Measurements from ENCODE around the gene FNTB.
"Not testable (repeated sequence)": the region's sequence is repeated elsewhere in the genome, so short reads cannot be mapped to it uniquely, and the experiment has no call there.

FNTB gene

DNA sequence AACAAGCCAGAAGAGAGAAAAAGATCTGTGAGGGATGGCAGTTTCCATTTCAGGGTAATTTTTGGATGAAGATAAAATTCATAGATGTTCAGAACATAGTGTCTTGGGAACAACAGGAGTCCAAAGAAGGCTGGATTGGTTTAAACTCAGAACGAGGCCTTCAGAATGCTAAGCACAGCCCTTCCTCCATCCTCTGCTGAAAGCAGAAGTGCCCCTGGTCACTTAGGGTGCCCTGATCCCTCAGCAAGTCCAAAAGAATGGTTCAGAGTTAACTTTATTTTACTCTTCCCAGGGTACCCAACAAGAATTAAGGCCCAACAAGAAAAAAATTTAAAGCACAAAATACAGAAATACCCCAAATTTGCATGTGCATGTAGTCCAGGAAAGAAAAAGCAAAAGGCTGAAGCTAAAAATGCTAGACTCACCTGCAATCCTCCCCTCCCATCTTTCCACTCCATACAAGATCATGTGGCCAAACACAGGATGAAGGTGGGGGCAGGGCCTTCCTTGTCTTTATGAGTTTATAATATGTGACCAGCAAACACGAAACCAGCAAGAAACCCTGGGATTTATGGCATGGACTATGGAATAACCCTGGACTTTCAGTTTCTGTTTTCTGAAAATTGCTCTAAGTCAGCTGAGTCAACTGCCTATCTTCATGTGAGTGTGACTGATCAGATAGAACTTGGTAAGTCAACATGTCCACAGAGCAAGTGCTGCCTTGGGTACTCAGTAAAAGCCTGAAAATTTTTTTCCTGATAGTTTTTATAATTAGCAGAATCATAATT is 94.5 kb downstream of the FNTB start:
- no peak for DNase-seq (ENCODE audit: low read depth in 1 of 2, low spot score in 1 of 2)

GRCh38 chr14:65082930-65083329 is 96.2 kb downstream of the FNTB start:
- DNase-seq (ENCODE audit: low read depth in 1 of 2, low spot score in 1 of 2) = no peak

GRCh38 chr14:65084554-65085505 is 98.1 kb downstream of the FNTB start:
- DNase-seq (ENCODE audit: low read depth in 1 of 2, low spot score in 1 of 2) = no peak

GRCh38 chr14:65086686-65087085 is 100.0 kb downstream of the FNTB start:
- not testable (repeated sequence) for DNase-seq (ENCODE audit: low read depth in 1 of 2, low spot score in 1 of 2)

- DNase-seq (ENCODE audit: low read depth in 1 of 2, low spot score in 1 of 2) = not testable (repeated sequence)
Observed at GRCh38 chr14:65087835-65088234, 101.1 kb downstream of the FNTB start.

GRCh38 chr14:65092349-65092748 is 105.7 kb downstream of the FNTB start:
- no peak for DNase-seq (ENCODE audit: low read depth in 1 of 2, low spot score in 1 of 2)

DNA sequence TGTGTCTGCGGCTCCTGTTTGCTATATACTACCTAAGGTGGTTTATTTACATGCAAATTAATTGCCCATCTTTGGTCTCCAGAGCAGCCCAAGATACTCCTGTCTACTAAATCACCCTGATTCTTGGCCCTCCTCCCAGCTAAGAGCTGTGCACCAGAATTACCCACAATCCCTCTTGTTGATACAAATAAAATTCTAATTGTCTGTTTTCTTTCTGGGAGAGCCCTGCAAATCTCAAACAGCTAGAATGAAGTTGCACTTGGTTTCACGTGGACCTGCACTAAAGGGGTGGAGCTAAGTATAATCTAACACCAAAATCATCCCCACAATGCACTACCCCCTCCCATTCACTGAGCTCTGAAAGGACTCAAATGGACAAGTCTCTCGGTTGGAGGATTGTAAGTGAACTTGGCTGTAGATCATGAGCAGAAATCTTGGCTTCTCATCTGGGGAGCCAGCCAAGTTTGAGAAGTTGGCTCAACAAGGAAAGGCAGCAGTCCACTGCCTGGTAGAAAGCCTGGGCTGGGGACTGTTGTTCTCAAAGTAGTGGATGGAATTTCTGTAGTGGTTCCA is 109.0 kb downstream of the FNTB start:
- no peak for DNase-seq (ENCODE audit: low read depth in 1 of 2, low spot score in 1 of 2)

DNA sequence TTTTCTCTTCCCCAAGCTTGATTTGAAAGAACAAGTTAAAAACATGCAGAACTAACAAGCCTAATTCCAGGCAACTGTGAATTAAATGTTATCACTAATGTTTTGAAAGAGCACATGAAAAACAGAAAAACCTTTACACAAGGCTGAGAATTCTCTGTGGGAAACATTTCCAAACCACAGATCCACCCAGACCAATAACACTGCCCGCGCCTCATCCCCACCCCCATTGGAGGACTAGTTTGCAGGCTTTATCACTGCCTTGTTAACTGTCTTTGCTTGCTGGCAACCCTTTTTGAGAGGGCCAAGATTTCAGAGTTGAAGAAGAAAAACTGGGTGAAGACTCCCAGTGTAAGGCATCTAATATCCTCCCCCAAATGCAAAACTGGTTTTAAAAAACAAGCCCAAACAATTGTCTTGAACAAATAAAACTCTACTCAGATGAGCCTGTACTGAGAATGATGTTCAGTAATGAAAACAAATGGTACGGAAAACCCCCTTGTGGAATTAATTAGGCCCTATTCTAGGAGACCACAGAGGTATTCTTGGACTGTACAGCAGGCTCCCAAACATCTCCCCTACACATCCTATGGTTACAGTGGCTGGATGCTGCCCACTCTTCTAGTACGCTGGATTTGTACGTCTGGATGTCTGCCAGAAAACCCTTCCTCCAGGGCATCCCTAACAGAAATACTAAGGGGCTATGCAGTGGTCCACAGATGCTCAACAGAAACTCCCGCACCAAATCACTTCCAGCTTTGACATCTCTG is 109.8 kb downstream of the FNTB start:
- DNase-seq (ENCODE audit: low read depth in 1 of 2, low spot score in 1 of 2) = no peak

- no peak for DNase-seq (ENCODE audit: low read depth in 1 of 2, low spot score in 1 of 2)
Observed at GRCh38 chr14:65098586-65098985, 111.9 kb downstream of the FNTB start.

- DNase-seq (ENCODE audit: low read depth in 1 of 2, low spot score in 1 of 2) = no peak
Observed at GRCh38 chr14:65100922-65101541, 114.3 kb downstream of the FNTB start.

GRCh38 chr14:65101631-65102440 is 115.1 kb downstream of the FNTB start:
- DNase-seq (ENCODE audit: low read depth in 1 of 2, low spot score in 1 of 2) = peak; percentile 25 to 39

- DNase-seq (ENCODE audit: low read depth in 1 of 2, low spot score in 1 of 2) = peak; percentile 97 to 98
Observed at GRCh38 chr14:65102441-65103149, 115.9 kb downstream of the FNTB start, which contains the start of gene MAX. Gene MAX (minus strand): TSS chr14:65102517. CDS start chr14:65102339, 178 bp downstream.

DNA sequence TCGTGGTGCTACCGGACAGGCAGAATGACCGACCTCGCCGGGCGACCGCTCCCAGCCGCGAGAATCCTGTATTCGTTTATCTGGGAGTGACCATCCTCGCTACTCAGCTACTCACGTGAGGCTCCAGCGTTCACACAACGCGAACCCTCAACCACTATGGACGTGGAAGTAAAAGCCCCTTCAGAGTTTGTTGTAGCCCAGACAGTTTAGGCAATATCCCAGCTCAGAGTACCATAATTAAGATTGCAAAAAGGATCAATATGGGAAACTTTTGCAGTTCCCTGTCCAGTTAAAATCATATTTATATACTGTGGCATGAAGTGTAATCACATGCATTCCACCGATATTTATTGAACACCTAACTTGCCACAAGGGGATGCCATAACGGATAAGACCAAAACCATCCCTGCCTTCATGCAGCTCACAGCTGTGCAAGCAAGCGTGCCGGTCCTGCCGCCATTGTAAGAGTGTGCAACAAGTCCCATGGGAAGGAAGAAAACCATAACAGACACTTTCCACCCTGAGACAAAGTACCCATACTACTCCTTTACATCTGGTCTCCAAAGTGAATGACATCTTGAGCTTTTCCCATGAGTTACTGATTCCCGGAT is 116.6 kb downstream of the FNTB start:
- DNase-seq (ENCODE audit: low read depth in 1 of 2, low spot score in 1 of 2) = no peak

DNA sequence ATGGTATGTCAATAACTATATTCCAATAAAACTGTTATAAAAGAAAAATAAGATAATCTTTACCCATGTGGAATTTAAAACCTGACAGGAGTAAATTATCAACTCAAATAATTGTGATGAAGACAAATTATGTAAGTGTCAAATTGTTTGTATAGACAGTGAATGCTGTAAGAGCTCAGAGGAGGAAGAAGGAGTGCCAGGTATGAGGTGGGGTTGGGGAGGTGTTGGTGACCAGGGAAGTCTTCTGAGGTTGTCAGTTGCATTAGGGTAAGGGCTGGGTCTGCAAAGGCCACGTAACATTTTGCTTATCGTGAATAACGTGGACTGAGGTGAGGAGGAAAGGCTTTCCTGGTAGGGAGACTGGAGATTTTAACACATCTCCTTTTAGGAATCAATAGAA is 118.1 kb downstream of the FNTB start:
- no peak for DNase-seq (ENCODE audit: low read depth in 1 of 2, low spot score in 1 of 2)

DNA sequence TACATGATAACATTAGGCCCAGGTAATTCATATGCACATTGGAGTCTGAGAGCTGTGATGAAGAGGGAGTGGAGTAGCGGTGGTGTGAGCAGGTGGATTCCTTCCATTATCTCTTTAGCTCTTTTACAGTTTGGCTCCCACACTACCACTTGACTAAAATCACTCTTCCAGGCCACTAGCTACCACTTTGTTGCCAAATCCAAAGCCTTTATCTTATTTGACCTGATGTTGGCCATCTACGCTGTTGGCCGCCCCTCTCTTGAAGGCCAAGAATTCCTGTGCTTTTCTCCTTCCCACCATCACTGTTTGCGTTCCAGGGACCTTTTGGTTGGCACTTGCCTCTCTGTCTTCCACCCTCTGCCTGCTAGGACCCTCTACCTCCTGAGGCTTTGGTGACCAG is 119.6 kb downstream of the FNTB start:
- no peak for DNase-seq (ENCODE audit: low read depth in 1 of 2, low spot score in 1 of 2)

DNA sequence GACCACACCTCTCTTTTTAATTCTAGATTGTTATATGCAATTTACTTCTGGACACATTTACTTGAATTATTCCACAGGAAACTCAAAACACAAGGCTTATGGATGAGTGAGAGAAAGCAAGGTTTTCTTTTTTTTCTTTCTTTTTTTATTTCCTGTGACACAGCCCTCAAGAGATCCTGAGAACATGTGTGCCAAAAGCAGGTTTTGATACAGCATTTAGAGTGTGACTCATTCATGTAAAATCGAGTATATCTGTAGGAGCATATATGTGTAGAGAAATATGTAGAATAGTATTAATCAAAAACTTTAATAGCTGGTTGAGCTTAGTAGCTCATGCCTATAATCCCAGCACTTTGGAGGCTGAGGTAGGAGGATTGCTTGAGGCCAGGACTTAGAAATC is 120.0 kb downstream of the FNTB start:
- DNase-seq (ENCODE audit: low read depth in 1 of 2, low spot score in 1 of 2) = no peak

DNA sequence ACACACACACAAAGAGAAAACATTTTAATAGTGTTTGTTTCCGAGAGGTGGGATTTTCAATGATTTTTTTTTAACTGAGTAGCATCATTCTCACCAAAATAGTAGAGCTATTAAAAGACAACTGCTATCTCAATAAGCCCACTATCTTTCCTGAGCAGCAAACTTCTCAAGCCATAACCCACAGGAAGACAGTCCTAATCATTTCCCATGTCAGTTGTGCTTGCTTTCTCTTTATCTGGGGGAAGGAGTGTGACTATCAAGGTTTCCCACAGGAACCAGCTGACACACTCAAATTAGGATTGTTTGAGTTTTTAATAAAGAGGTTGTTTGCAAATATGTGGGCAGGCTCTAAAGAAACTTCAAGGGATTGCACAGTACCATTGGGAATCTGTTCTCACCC is 120.5 kb downstream of the FNTB start:
- no peak for DNase-seq (ENCODE audit: low read depth in 1 of 2, low spot score in 1 of 2)

DNA sequence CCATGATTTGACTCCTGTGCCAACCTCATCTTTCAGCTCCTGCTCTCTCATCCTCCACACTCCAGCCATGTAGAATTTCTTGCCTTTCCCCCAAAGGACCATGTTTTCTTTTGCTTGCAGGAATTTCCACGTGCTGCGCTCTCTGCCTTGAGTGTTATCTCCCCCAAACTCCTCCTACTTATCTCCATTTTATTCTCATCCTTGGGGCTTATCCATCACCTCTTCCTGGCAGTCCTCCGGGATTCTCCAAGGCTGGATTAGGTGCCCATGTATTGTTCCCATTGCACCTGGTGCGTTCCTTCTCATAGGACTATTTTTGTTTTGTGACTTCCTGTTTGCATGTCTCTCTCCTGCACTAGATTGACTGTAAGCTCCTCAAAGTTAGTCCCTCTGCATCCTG is 122.7 kb downstream of the FNTB start:
- no peak for DNase-seq (ENCODE audit: low read depth in 1 of 2, low spot score in 1 of 2)

DNA sequence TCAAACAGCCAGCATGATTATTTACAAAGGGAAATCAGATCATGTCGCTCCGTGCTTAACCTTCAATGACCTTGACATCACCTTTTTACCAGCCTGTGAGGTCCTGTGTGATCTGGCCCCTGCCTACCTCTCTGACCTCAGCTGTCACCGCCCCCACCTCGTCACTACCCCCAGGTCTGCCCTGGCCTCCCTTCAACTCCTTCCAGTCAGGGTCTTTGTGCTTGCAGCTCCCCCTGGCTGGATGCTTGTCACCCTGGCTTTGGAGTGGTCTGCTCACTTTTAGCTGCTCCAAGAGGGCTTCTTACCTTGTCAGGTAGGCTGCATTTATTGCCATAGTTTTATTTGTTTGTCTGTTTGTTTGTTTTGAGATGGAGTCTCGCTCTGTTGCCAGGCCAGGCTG is 123.8 kb downstream of the FNTB start:
- DNase-seq (ENCODE audit: low read depth in 1 of 2, low spot score in 1 of 2) = no peak

Data from activated T-helper 1 cell treated with anti-CD3 and anti-CD28 coated beads, Interleukin-2, amount 50 U/mL, for 16 hours (primary cell).